WERI-Rb-1 (cell line): ENCODE measurements around the gene WSCD2.

ENCODE experiments used
- DNase-seq: peaks from one replicate; pipeline ENCODE4 v3.0.0-alpha.2; 2020
- H3K27ac ChIP-seq: fragments of 250-450 bp; sonication (Bioruptor Pico); 2 replicates; pipeline ENCODE4 v1.5.1; 2020; ENCODE audit warnings: mild to moderate bottlenecking, moderate library complexity
- H3K27me3 ChIP-seq: fragments of 250-450 bp; sonication (Bioruptor Pico); 2 replicates; pipeline ENCODE4 v1.5.1; 2021; ENCODE audit warnings: mild to moderate bottlenecking, low read depth, moderate library complexity; ENCODE audit not compliant: insufficient read depth, severe bottlenecking
- H3K36me3 ChIP-seq: fragments of 250-450 bp; sonication (Bioruptor Pico); 2 replicates; pipeline ENCODE4 v1.5.1; 2020; ENCODE audit warnings: mild to moderate bottlenecking, moderate library complexity
- H3K4me3 ChIP-seq: 2 replicates; pipeline ENCODE4 v1.5.1; 2011; ENCODE audit warnings: low read depth, mild to moderate bottlenecking, control low read depth, low read length
- H3K9me3 ChIP-seq: fragments of 250-450 bp; sonication (Bioruptor Pico); 2 replicates; pipeline ENCODE4 v1.5.1; 2021; ENCODE audit warnings: mild to moderate bottlenecking, moderate library complexity; ENCODE audit not compliant: severe bottlenecking
- CTCF ChIP-seq: IDR thresholded peaks from 2 replicates; pipeline ENCODE4 v1.5.1; 2011; ENCODE audit warnings: low read depth, mild to moderate bottlenecking, control low read depth, inconsistent platforms, low read length

Gene WSCD2

GRCh38 chr12:108102363-108102762, 26.7 kb upstream of the WSCD2 start:
- Histone ChIP-seq H3K27ac (no peak overlapping the region), H3K9me3 (peaks cover 3% of the 10 kb centered on the region), H3K4me3 (no peak overlapping the region), H3K27me3 (no peaks in the 10 kb centered on the region), H3K36me3 (no peaks in the 10 kb centered on the region)
- TF ChIP-seq CTCF, result no peak
- DNase-seq, result no peak

- Histone ChIP-seq H3K36me3 (no peaks in the 10 kb centered on the region), H3K9me3 (peaks cover 3% of the 10 kb centered on the region), H3K27me3 (no peaks in the 10 kb centered on the region), H3K27ac (no peak overlapping the region), H3K4me3 (no peak overlapping the region)
- TF ChIP-seq CTCF, result no peak
- no peak for DNase-seq
Observed at GRCh38 chr12:108103087-108103486, 26.0 kb upstream of the WSCD2 start.

- Histone ChIP-seq H3K27ac (no peak overlapping the region), H3K4me3 (no peak overlapping the region), H3K27me3 (no peaks in the 10 kb centered on the region), H3K36me3 (no peaks in the 10 kb centered on the region), H3K9me3 (peaks cover 3% of the 10 kb centered on the region)
- TF ChIP-seq CTCF, result no peak
- DNase-seq, result no peak
Observed at GRCh38 chr12:108103517-108103916, 25.6 kb upstream of the WSCD2 start.

- H3K36me3 ChIP-seq, result no peaks in the 10 kb centered on the region
- H3K27me3 ChIP-seq, result no peaks in the 10 kb centered on the region
- no peak overlapping the region for H3K4me3 ChIP-seq
- DNase-seq, result no peak
- peaks cover 3% of the 10 kb centered on the region for H3K9me3 ChIP-seq
- no peak for TF ChIP-seq CTCF
- H3K27ac ChIP-seq, result no peak overlapping the region
Observed at GRCh38 chr12:108104657-108105056, 24.4 kb upstream of the WSCD2 start.

GRCh38 chr12:108106599-108106998, 22.5 kb upstream of the WSCD2 start:
- Histone ChIP-seq H3K36me3 (no peaks in the 10 kb centered on the region), H3K27me3 (no peaks in the 10 kb centered on the region), H3K27ac (no peak overlapping the region), H3K9me3 (peaks cover 3% of the 10 kb centered on the region), H3K4me3 (no peak overlapping the region)
- no peak for DNase-seq
- TF ChIP-seq CTCF, result no peak

- no peaks in the 10 kb centered on the region for H3K27me3 ChIP-seq
- no peak for TF ChIP-seq CTCF
- H3K36me3 ChIP-seq, result no peaks in the 10 kb centered on the region
- no peak for DNase-seq
- H3K9me3 ChIP-seq, result peaks cover 3% of the 10 kb centered on the region
- no peak overlapping the region for H3K4me3 ChIP-seq
- H3K27ac ChIP-seq, result no peak overlapping the region
Observed at GRCh38 chr12:108107293-108107692, 21.8 kb upstream of the WSCD2 start.
